Measurements from ENCODE around the gene PHEX. TPM values are rescaled to one million over a fixed set of nuclear protein-coding genes. Genes with fewer than 3 reads are reported as not detected.

Gene PHEX
- total RNA-seq, 1 experiment from 2014 or later, result 0.04 TPM

DNA sequence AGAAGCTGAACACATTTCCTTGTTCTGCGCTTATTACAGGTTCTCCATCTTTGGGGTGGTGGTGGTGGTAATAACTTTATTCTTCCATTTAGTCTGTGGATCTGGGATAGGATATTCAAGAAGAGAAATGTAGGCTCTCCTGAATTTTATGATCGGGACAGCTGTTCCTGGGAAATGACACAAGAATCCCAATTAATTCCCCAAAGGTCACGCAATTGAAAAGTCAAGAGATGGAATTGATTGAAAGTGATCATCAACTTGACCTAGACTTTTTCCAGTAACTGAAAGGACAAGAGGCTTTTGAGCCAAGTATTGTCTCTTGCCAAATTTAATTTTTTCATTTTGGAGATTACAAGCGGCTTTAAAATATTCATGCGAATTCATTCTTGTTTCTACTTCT lies 141.8 kb downstream of the PHEX start (continued):
- TF ChIP-seq, protein P1, sequence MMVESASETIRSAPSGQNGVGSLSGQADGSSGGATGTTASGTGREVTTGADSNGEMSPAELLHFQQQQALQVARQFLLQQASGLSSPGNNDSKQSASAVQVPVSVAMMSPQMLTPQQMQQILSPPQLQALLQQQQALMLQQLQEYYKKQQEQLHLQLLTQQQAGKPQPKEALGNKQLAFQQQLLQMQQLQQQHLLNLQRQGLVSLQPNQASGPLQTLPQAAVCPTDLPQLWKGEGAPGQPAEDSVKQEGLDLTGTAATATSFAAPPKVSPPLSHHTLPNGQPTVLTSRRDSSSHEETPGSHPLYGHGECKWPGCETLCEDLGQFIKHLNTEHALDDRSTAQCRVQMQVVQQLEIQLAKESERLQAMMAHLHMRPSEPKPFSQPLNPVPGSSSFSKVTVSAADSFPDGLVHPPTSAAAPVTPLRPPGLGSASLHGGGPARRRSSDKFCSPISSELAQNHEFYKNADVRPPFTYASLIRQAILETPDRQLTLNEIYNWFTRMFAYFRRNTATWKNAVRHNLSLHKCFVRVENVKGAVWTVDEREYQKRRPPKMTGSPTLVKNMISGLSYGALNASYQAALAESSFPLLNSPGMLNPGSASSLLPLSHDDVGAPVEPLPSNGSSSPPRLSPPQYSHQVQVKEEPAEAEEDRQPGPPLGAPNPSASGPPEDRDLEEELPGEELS (CRISPR knock-in tag; IDR thresholded peaks at IDR 0.05), result no peak
- TF ChIP-seq, protein P2, sequence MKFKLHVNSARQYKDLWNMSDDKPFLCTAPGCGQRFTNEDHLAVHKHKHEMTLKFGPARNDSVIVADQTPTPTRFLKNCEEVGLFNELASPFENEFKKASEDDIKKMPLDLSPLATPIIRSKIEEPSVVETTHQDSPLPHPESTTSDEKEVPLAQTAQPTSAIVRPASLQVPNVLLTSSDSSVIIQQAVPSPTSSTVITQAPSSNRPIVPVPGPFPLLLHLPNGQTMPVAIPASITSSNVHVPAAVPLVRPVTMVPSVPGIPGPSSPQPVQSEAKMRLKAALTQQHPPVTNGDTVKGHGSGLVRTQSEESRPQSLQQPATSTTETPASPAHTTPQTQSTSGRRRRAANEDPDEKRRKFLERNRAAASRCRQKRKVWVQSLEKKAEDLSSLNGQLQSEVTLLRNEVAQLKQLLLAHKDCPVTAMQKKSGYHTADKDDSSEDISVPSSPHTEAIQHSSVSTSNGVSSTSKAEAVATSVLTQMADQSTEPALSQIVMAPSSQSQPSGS (CRISPR knock-in tag; IDR thresholded peaks at IDR 0.05; ENCODE audit: borderline replicate concordance, low read depth), result no peak
- TF ChIP-seq KAT7 (CRISPR knock-in tag; IDR thresholded peaks at IDR 0.05; ENCODE audit: borderline replicate concordance) (no peak), TEAD1 (CRISPR knock-in tag; IDR thresholded peaks at IDR 0.05) (no peak), ZNF671 (CRISPR knock-in tag; IDR thresholded peaks at IDR 0.05) (no peak), SOX15 (CRISPR knock-in tag; IDR thresholded peaks at IDR 0.05) (no peak), JAZF1 (CRISPR knock-in tag; IDR thresholded peaks at IDR 0.05) (no peak), NR1H2 (CRISPR knock-in tag; IDR thresholded peaks at IDR 0.05) (no peak)

DNA sequence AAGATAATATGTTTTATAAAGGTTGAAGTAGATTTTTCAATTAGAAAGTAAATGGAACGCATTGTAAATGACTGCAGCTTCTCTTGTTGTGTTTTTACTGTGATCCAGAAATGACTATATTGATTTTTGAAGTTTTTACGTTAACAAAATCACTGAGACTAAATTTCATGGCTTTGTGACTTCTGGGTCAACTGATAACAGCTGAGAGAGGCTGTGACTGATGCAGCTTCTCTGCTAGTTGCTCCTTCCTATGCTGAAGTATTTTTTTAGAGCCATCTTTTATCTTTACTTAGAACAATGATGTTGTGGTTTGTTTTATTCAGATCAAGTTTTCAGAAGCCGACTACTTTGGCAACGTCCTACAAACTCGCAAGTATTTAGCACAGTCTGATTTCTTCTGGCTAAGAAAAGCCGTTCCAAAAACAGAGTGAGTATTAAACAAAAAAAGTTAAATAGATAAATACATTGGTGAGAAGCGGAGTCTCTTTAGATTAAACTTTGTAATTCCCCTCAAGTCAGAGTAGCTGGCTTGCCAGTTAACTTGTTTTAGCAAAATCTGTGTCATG lies 145.9 kb downstream of the PHEX start:
- no peak overlapping the region for H3K27ac Mint-ChIP-seq
- DNase-seq (ENCODE audit: low spot score) (no peak), ATAC-seq (no peak)
- H3K9me3 Mint-ChIP-seq, result peaks cover 4% of the 10 kb centered on the region; the same call in 1 of the 2 replicates
- no peak overlapping the region for H3K4me3 Mint-ChIP-seq
- ChIA-PET POLR2A (no interaction called here), CTCF (interaction anchor here (2.1 kb wide), 1 partner anchor 193 kb away, joined by 6 read pairs; no protein-coding TSS in a partner anchor)
- no peaks in the 10 kb centered on the region for H3K36me3 Mint-ChIP-seq
- H3K4me1 Mint-ChIP-seq, result no peaks in the 10 kb centered on the region
- no peaks in the 10 kb centered on the region for H3K27me3 Mint-ChIP-seq (ENCODE audit: low read depth)
- TF ChIP-seq, protein P3, sequence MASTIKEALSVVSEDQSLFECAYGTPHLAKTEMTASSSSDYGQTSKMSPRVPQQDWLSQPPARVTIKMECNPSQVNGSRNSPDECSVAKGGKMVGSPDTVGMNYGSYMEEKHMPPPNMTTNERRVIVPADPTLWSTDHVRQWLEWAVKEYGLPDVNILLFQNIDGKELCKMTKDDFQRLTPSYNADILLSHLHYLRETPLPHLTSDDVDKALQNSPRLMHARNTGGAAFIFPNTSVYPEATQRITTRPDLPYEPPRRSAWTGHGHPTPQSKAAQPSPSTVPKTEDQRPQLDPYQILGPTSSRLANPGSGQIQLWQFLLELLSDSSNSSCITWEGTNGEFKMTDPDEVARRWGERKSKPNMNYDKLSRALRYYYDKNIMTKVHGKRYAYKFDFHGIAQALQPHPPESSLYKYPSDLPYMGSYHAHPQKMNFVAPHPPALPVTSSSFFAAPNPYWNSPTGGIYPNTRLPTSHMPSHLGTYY (CRISPR knock-in tag; IDR thresholded peaks at IDR 0.05), result no peak
- TF ChIP-seq, protein P2 (CRISPR knock-in tag; IDR thresholded peaks at IDR 0.05; ENCODE audit: borderline replicate concordance, low read depth), result no peak
- TF ChIP-seq, protein P4, sequence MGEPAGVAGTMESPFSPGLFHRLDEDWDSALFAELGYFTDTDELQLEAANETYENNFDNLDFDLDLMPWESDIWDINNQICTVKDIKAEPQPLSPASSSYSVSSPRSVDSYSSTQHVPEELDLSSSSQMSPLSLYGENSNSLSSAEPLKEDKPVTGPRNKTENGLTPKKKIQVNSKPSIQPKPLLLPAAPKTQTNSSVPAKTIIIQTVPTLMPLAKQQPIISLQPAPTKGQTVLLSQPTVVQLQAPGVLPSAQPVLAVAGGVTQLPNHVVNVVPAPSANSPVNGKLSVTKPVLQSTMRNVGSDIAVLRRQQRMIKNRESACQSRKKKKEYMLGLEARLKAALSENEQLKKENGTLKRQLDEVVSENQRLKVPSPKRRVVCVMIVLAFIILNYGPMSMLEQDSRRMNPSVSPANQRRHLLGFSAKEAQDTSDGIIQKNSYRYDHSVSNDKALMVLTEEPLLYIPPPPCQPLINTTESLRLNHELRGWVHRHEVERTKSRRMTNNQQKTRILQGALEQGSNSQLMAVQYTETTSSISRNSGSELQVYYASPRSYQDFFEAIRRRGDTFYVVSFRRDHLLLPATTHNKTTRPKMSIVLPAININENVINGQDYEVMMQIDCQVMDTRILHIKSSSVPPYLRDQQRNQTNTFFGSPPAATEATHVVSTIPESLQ (CRISPR knock-in tag; IDR thresholded peaks at IDR 0.05), result no peak
- TF ChIP-seq ZNF232 (CRISPR knock-in tag; IDR thresholded peaks at IDR 0.05) (no peak), NR2C2 (CRISPR knock-in tag; IDR thresholded peaks at IDR 0.05) (no peak), IRF2 (CRISPR knock-in tag; IDR thresholded peaks at IDR 0.05; ENCODE audit: borderline replicate concordance, low read depth) (no peak), ZNF121 (CRISPR knock-in tag; IDR thresholded peaks at IDR 0.05) (no peak), CREB1 (CRISPR knock-in tag; IDR thresholded peaks at IDR 0.05) (no peak), FOXP1 (CRISPR knock-in tag; IDR thresholded peaks at IDR 0.05; ENCODE audit: borderline replicate concordance) (no peak), HMGA2 (CRISPR knock-in tag; IDR thresholded peaks at IDR 0.05) (no peak), FOXJ3 (CRISPR knock-in tag; IDR thresholded peaks at IDR 0.05; ENCODE audit: borderline replicate concordance) (no peak), FOXK1 (CRISPR knock-in tag; IDR thresholded peaks at IDR 0.05) (no peak), NR1H2 (CRISPR knock-in tag; IDR thresholded peaks at IDR 0.05) (no peak)
- TF ChIP-seq, protein P5, sequence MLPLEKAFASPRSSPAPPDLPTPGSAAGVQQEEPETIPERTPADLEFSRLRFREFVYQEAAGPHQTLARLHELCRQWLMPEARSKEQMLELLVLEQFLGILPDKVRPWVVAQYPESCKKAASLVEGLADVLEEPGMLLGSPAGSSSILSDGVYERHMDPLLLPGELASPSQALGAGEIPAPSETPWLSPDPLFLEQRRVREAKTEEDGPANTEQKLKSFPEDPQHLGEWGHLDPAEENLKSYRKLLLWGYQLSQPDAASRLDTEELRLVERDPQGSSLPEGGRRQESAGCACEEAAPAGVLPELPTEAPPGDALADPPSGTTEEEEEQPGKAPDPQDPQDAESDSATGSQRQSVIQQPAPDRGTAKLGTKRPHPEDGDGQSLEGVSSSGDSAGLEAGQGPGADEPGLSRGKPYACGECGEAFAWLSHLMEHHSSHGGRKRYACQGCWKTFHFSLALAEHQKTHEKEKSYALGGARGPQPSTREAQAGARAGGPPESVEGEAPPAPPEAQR (CRISPR knock-in tag; IDR thresholded peaks at IDR 0.05), result no peak
- TF ChIP-seq, protein P6, sequence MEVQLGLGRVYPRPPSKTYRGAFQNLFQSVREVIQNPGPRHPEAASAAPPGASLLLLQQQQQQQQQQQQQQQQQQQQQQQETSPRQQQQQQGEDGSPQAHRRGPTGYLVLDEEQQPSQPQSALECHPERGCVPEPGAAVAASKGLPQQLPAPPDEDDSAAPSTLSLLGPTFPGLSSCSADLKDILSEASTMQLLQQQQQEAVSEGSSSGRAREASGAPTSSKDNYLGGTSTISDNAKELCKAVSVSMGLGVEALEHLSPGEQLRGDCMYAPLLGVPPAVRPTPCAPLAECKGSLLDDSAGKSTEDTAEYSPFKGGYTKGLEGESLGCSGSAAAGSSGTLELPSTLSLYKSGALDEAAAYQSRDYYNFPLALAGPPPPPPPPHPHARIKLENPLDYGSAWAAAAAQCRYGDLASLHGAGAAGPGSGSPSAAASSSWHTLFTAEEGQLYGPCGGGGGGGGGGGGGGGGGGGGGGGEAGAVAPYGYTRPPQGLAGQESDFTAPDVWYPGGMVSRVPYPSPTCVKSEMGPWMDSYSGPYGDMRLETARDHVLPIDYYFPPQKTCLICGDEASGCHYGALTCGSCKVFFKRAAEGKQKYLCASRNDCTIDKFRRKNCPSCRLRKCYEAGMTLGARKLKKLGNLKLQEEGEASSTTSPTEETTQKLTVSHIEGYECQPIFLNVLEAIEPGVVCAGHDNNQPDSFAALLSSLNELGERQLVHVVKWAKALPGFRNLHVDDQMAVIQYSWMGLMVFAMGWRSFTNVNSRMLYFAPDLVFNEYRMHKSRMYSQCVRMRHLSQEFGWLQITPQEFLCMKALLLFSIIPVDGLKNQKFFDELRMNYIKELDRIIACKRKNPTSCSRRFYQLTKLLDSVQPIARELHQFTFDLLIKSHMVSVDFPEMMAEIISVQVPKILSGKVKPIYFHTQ (CRISPR knock-in tag; IDR thresholded peaks at IDR 0.05), result no peak
